ENCODE measurements around the gene MEF2A.

DNA sequence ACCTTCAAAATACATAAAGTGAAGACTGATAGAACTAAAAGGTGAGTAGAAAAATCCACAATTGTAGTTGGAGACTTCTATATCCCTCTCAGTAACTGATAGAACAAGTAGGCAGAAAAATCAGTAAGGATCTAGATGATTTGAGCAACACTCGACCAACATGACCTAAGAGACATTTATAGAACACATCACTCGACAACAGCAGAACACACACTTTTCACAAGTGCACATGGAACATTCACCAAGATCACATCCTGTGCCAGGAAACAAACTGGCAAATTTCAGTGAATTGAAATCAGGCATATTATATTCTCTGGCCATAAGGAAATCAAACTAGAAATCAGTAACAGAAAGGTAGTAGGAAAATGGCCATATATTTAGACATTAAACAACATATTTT, 130.3 kb downstream of the MEF2A start:
- TF ChIP-seq POLR2AphosphoS5 (IDR thresholded peaks at IDR 0.05; ENCODE audit: low read depth, low read length) (no peak), POLR2A (IDR thresholded peaks at IDR 0.05; ENCODE audit: low read depth, low read length) (no peak), TAF1 (IDR thresholded peaks at IDR 0.05; ENCODE audit: borderline replicate concordance, low read depth, low read length) (no peak)
